Measurements from ENCODE around the gene SLC12A4. TPM values are rescaled to one million over a fixed set of nuclear protein-coding genes. Genes with fewer than 3 reads are reported as not detected.

SLC12A4 gene
- total RNA-seq, 1 donor from 2014 or later: 36.0 TPM

DNA sequence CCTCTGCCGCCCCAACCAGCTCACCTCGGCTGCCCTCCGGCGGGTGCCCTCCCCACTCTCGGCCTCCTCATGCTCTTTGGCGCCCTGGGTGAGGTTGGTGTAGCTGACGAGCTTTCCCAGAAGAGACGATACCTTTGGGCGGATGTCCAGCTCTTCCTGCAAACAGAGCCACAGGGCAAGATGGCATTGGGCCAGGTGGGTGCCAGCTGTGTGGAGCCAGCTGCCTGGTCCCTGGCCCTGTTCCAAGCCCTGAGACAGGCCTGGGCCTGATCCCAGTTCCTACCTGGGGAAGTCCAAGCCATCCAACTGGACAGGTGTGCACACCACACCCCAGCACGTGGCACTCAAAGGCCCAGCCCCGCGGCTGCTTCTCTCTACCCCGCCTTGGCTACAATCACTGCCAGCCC lies 6.9 kb downstream of the SLC12A4 start:
- Mint-ChIP-seq H3K4me1 (peaks cover 21% of the 10 kb centered on the region), H3K9me3 (no peaks in the 10 kb centered on the region), H3K36me3 (ENCODE audit: low read depth) (peaks cover 6% of the 10 kb centered on the region), H3K4me3 (no peak overlapping the region), H3K27ac (ENCODE audit: unreplicated experiment) (peak overlapping the region; percentile 43), H3K27me3 (ENCODE audit: low read depth) (no peaks in the 10 kb centered on the region)
- DNase-seq (ENCODE audit: low read depth, low spot score): no peak
- TF ChIP-seq, protein P1, sequence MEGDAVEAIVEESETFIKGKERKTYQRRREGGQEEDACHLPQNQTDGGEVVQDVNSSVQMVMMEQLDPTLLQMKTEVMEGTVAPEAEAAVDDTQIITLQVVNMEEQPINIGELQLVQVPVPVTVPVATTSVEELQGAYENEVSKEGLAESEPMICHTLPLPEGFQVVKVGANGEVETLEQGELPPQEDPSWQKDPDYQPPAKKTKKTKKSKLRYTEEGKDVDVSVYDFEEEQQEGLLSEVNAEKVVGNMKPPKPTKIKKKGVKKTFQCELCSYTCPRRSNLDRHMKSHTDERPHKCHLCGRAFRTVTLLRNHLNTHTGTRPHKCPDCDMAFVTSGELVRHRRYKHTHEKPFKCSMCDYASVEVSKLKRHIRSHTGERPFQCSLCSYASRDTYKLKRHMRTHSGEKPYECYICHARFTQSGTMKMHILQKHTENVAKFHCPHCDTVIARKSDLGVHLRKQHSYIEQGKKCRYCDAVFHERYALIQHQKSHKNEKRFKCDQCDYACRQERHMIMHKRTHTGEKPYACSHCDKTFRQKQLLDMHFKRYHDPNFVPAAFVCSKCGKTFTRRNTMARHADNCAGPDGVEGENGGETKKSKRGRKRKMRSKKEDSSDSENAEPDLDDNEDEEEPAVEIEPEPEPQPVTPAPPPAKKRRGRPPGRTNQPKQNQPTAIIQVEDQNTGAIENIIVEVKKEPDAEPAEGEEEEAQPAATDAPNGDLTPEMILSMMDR (conservative IDR thresholded peaks at IDR 0.05): no peak

DNA sequence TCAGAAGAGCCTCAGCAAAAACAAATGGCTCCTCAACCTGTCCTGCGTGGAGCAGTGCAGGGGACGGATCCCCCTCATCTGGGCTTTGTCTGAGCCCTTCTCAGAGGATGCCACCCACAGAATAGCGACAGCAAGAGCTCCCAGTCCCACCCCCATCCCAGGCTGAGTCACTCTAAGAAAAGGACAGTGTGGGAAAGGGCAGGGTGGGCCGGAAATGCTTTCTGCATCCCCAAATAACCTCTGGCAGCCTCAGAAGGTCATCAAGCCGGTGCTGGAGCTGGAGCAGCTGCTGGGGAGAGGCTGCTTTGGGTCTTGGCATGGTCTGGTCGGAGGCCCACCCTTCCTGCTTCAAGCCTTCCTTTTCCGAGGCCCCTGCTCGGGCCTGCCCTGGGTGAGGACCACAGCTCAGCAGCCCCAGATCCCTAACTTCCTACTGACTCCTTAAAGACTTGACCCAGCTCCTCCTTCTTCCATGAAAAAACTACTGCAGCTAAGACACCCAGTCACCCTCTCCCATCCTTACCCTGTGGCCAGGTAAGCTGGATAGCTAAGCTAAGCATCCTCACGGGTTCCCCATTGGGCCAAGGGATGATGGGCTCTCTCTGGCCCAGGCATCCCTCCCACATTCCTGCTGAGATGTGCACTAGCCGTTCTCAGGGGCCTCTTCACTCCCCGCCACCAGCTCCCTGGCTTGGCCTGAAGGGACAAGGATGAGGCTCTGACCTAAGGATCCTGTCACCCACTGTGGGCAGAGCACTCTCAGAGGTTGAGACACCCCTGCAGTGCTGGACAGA lies 8.7 kb downstream of the SLC12A4 start:
- H3K4me3 Mint-ChIP-seq: no peak overlapping the region
- no peak for DNase-seq (ENCODE audit: low read depth, low spot score)
- H3K27ac Mint-ChIP-seq (ENCODE audit: unreplicated experiment): no peak overlapping the region
- H3K4me1 Mint-ChIP-seq: peaks cover 9% of the 10 kb centered on the region
- TF ChIP-seq, protein P1 (conservative IDR thresholded peaks at IDR 0.05): no peak
- H3K9me3 Mint-ChIP-seq: no peaks in the 10 kb centered on the region
- peaks cover 6% of the 10 kb centered on the region for H3K36me3 Mint-ChIP-seq (ENCODE audit: low read depth)
- H3K27me3 Mint-ChIP-seq (ENCODE audit: low read depth): no peaks in the 10 kb centered on the region

DNA sequence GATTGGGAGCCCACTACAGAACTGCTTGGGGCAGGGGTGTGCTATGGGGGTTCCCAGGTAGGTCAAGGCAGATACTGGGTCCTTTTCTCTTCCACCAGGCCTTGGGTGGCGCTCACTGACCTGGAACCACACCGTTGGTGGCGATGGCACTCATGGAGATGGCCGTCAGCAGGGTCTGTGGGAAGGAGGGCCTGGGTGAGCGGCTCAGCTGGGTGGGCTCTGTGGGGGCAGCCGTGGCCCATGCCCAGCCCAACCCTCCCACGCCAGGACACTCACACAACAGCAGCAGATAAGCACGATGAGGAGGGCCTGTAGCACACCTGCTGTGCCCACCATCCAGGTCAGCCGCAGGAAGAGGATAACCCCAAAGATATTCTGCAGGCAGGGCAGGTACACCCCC lies 10.8 kb downstream of the SLC12A4 start:
- Mint-ChIP-seq H3K36me3 (ENCODE audit: low read depth) (peaks cover 6% of the 10 kb centered on the region), H3K27ac (ENCODE audit: unreplicated experiment) (no peak overlapping the region), H3K9me3 (no peaks in the 10 kb centered on the region), H3K4me1 (peaks cover 5% of the 10 kb centered on the region), H3K27me3 (ENCODE audit: low read depth) (no peaks in the 10 kb centered on the region), H3K4me3 (no peak overlapping the region)
- DNase-seq (ENCODE audit: low read depth, low spot score): no peak
- TF ChIP-seq, protein P1 (conservative IDR thresholded peaks at IDR 0.05): no peak

DNA sequence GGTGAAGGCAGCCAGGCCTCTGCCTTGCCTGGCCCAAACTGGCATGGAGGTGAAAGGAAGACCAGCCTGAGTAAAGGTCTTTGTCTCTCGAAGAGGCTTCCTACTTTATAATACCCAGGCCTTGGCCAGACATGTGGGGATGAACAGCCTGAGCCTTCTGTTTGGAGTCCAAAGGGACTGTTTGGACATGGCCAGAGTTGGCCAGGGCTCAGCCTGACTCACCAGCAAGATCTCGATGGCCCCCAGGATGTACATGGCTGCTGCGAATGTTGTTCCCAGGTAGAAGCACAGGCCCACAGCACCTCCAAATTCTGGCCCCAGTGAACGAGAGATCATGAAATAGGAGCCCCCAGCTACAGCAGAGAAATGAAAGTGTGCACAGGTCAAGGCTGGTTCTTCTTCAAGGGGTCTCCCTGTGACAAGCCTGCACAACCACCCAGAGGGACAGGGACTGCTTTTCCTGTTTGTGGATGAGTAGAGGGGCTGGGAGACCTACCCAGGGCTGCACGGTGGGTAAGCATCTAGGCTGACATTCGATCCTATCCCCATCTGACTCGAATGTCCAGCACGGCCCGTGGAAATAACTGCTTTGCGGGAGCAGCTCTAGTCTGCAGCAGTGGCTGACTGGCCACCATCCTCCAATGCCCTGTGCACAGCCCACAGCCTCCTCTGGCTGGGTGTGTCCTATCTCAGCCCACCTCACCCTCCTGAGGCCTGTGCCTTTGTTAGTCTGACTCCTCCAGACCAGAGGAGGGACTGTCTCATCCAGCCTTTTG lies 13.8 kb downstream of the SLC12A4 start:
- Mint-ChIP-seq H3K27me3 (ENCODE audit: low read depth) (no peaks in the 10 kb centered on the region), H3K4me1 (peaks cover under 1% of the 10 kb centered on the region), H3K27ac (ENCODE audit: unreplicated experiment) (no peak overlapping the region), H3K9me3 (no peaks in the 10 kb centered on the region), H3K36me3 (ENCODE audit: low read depth) (peaks cover 6% of the 10 kb centered on the region), H3K4me3 (no peak overlapping the region)
- TF ChIP-seq, protein P1 (conservative IDR thresholded peaks at IDR 0.05): no peak
- DNase-seq (ENCODE audit: low read depth, low spot score): no peak

DNA sequence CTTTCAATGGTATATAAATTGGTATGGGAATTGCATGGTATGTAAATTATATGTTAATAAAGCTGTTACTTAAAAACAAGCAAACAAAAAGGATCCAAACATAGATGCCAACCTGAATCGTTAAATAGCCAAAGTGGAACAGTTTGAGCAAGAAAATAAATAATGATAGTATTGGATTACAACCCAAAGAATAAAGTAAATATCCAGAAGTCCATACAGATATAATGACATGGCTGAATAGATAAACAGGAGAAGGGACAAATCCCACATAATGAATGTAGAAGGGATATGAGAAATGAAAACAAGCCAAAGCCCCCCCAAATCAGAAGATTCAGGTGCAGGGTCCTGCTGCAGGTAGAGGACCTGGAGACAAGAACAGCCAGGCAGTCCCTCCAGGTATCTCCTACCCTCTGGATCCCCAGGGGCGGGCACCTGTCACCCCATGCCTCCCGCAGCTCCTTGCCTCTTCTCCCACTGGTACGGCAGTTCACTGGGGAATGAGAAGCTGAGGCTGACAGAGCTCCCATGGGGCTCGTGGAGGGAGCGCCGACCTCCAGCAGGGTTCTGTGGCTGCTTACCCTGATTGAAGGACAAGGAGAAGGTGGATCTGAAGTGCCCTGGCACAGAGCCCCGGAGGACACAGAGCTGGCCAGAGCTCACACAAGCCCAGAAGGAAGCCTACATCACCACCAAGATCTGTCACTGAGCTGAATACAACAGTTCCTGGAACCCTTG lies 14.6 kb downstream of the SLC12A4 start:
- Mint-ChIP-seq H3K36me3 (ENCODE audit: low read depth) (peaks cover 6% of the 10 kb centered on the region), H3K4me3 (no peak overlapping the region)

More for the DNA sequence above, 14.6 kb downstream of the SLC12A4 start:
- Mint-ChIP-seq H3K9me3 (no peaks in the 10 kb centered on the region), H3K27me3 (ENCODE audit: low read depth) (no peaks in the 10 kb centered on the region), H3K4me1 (no peaks in the 10 kb centered on the region), H3K27ac (ENCODE audit: unreplicated experiment) (peak overlapping the region; percentile 89)
- TF ChIP-seq, protein P1 (conservative IDR thresholded peaks at IDR 0.05): no peak
- no peak for DNase-seq (ENCODE audit: low read depth, low spot score)

All from neural crest cell (in vitro differentiated cells).